Gastrocnemius medialis (tissue), 4 donors: ENCODE data around the gene PIKFYVE.

Experiments used
- CTCF ChIP-seq, 5 experiments: fragments of 450-650 bp in 3 of 5; fragments of 200-600 bp in 2 of 5; sonication (generic) in 2 of 5; IDR thresholded peaks in 4 of 5; conservative IDR thresholded peaks in 1 of 5; 1 replicate in 4 of 5; 2 replicates in 1 of 5; pipeline ENCODE4 v1.5.1; 2016 to 2019; ENCODE audit warnings: antibody characterized with exemption in 5 of 5, mild to moderate bottlenecking in 3 of 5, moderate library complexity in 3 of 5
- POLR2A ChIP-seq, 2 donors: fragments of 450-650 bp; IDR thresholded peaks; one replicate each; pipeline ENCODE4 v1.6.1; 2017; ENCODE audit warnings: antibody characterized with exemption in 2 of 2, mild to moderate bottlenecking in 2 of 2, moderate library complexity in 2 of 2

- TF ChIP-seq CTCF (IDR thresholded peaks at IDR 0.05 in 4 of 5, conservative IDR thresholded peaks at IDR 0.05 in 1 of 5) (no peak), POLR2A (IDR thresholded peaks at IDR 0.05) (no peak)
Observed at GRCh38 chr2:208295834-208296233, 29.8 kb downstream of the PIKFYVE start.
